Measurements from ENCODE around the gene ERC1.

GRCh38 chr12:1007276-1007675 is 16.3 kb downstream of the ERC1 start:
- TF ChIP-seq EP300 (IDR thresholded peaks at IDR 0.05) (no peak), CTCF (IDR thresholded peaks at IDR 0.05) (no peak), POLR2AphosphoS5 (IDR thresholded peaks at IDR 0.05) (no peak)

All from esophagus muscularis mucosa (tissue), 4 donors.